ENCODE data around the gene WFIKKN1. TPM values are rescaled to one million over a fixed set of nuclear protein-coding genes. Genes with fewer than 3 reads are reported as not detected.

The WFIKKN1 gene
- total and polyA plus RNA-seq, 2 of the 13 experiments (the other 11 are each of a cell fraction or from before 2014, with no cell fraction given) = 1.7 to 4.9 TPM

DNA sequence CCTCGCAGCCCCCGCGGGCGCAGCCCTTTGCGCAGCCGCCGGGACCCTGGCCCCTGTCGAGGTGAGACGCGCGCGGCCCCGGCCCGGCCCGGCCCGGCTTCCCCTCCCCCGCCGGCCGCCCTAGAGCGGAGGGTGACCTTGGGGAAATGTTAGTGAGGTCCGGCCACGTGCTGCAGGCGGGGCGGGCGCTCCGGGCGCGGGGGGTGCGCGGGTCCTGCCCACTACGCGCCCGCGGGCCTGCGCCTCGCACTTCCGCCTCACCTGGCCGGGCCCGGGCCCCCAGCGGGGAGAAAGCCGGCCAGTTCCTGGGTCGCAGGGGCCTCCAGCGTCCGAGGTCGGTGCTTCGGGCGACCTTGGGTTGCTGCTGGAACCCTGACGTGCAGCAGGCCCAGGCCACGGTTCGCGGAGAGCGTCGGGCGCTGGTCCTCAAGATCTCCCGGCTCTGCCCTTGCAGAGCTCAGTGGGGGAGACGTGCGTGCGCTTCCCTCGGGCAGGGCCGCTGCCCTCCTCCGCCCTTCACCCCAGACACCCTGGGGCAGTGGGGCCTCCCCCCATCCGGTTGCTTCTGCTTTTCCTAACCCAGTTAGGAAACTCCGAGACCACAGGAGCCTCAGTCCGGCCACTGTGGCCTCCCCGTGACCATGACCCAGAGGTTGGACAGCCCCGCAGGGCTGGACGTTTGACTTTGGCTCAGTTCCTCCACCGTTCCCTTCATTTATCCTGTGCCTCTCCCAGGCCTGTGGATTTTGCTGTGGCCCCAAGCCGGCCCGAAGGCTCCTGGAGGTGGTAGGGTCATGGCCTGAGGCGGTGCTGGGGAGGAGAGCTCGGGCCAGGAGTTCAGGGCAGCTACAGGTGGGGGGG, 11.6 kb downstream of the WFIKKN1 start (continued):
- TF ChIP-seq, protein P1, sequence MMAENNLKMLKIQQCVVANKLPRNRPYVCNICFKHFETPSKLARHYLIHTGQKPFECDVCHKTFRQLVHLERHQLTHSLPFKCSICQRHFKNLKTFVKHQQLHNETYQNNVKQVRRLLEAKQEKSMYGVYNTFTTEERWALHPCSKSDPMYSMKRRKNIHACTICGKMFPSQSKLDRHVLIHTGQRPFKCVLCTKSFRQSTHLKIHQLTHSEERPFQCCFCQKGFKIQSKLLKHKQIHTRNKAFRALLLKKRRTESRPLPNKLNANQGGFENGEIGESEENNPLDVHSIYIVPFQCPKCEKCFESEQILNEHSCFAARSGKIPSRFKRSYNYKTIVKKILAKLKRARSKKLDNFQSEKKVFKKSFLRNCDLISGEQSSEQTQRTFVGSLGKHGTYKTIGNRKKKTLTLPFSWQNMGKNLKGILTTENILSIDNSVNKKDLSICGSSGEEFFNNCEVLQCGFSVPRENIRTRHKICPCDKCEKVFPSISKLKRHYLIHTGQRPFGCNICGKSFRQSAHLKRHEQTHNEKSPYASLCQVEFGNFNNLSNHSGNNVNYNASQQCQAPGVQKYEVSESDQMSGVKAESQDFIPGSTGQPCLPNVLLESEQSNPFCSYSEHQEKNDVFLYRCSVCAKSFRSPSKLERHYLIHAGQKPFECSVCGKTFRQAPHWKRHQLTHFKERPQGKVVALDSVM (CRISPR knock-in tag; IDR thresholded peaks at IDR 0.05) = peak; percentile 9; the same call in 1 of the 2 replicates
- no peak for TF ChIP-seq ZNF598 (CRISPR knock-in tag; IDR thresholded peaks at IDR 0.05; ENCODE audit: borderline replicate concordance)
- TF ChIP-seq YEATS2 (CRISPR knock-in tag; IDR thresholded peaks at IDR 0.05; ENCODE audit: borderline replicate concordance) = no peak; the same call in 1 of the 2 replicates
- TF ChIP-seq, protein P2, sequence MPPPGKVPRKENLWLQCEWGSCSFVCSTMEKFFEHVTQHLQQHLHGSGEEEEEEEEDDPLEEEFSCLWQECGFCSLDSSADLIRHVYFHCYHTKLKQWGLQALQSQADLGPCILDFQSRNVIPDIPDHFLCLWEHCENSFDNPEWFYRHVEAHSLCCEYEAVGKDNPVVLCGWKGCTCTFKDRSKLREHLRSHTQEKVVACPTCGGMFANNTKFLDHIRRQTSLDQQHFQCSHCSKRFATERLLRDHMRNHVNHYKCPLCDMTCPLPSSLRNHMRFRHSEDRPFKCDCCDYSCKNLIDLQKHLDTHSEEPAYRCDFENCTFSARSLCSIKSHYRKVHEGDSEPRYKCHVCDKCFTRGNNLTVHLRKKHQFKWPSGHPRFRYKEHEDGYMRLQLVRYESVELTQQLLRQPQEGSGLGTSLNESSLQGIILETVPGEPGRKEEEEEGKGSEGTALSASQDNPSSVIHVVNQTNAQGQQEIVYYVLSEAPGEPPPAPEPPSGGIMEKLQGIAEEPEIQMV (CRISPR knock-in tag; IDR thresholded peaks at IDR 0.05; ENCODE audit: low read depth) = 0 out of 2 replicates have a peak, but pooled peaks have one; percentile 36
- TF ChIP-seq AGO1 (IDR thresholded peaks at IDR 0.05; ENCODE audit: low read depth, low read length, poor library complexity, severe bottlenecking) = no peak
- TF ChIP-seq ZNF138 (CRISPR knock-in tag; IDR thresholded peaks at IDR 0.05; ENCODE audit: low read depth) = no peak
- no peak for TF ChIP-seq BRCA1 (CRISPR knock-in tag; IDR thresholded peaks at IDR 0.05)
- no peak for TF ChIP-seq SRF (IDR thresholded peaks at IDR 0.05; ENCODE audit: low read depth, low read length)
- TF ChIP-seq SMYD3 (CRISPR knock-in tag; IDR thresholded peaks at IDR 0.05) = no peak
- TF ChIP-seq, protein P3, sequence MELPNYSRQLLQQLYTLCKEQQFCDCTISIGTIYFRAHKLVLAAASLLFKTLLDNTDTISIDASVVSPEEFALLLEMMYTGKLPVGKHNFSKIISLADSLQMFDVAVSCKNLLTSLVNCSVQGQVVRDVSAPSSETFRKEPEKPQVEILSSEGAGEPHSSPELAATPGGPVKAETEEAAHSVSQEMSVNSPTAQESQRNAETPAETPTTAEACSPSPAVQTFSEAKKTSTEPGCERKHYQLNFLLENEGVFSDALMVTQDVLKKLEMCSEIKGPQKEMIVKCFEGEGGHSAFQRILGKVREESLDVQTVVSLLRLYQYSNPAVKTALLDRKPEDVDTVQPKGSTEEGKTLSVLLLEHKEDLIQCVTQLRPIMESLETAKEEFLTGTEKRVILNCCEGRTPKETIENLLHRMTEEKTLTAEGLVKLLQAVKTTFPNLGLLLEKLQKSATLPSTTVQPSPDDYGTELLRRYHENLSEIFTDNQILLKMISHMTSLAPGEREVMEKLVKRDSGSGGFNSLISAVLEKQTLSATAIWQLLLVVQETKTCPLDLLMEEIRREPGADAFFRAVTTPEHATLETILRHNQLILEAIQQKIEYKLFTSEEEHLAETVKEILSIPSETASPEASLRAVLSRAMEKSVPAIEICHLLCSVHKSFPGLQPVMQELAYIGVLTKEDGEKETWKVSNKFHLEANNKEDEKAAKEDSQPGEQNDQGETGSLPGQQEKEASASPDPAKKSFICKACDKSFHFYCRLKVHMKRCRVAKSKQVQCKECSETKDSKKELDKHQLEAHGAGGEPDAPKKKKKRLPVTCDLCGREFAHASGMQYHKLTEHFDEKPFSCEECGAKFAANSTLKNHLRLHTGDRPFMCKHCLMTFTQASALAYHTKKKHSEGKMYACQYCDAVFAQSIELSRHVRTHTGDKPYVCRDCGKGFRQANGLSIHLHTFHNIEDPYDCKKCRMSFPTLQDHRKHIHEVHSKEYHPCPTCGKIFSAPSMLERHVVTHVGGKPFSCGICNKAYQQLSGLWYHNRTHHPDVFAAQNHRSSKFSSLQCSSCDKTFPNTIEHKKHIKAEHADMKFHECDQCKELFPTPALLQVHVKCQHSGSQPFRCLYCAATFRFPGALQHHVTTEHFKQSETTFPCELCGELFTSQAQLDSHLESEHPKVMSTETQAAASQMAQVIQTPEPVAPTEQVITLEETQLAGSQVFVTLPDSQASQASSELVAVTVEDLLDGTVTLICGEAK (IDR thresholded peaks at IDR 0.05) = no peak
- TF ChIP-seq, protein P3 (CRISPR knock-in tag; IDR thresholded peaks at IDR 0.05) = peak; percentile 67; the same call in 1 of the 2 replicates
- TF ChIP-seq ZC3H4 (CRISPR knock-in tag; IDR thresholded peaks at IDR 0.05; ENCODE audit: borderline replicate concordance) = no peak
